K562 (cell line): ENCODE measurements around the gene MRPL54. TPM values are rescaled to one million over a fixed set of nuclear protein-coding genes. Genes with fewer than 3 reads are reported as not detected.

Experiments used
- ARID2 ChIP-seq: fragments of 450-650 bp; IDR thresholded peaks from 2 replicates; pipeline ENCODE4 v1.6.1; 2017; ENCODE audit warnings: antibody characterized with exemption, mild to moderate bottlenecking
- KLF10 ChIP-seq: fragments of 250-450 bp; sonication (Bioruptor Pico); IDR thresholded peaks from 2 replicates; pipeline ENCODE4 v1.6.1; 2021; ENCODE audit warnings: matching md5 sums
- NR1H2 ChIP-seq: sonication (generic); formaldehyde crosslinking; IDR thresholded peaks from 2 replicates; pipeline ENCODE4 v1.4.0; 2020; ENCODE audit warnings: mild to moderate bottlenecking, missing genetic modification reagents
- ZNF589 ChIP-seq: fragments of 200-800 bp; sonication (Bioruptor generic); IDR thresholded peaks from 2 replicates; pipeline ENCODE4 v1.6.1; 2016; ENCODE audit warnings: low read depth, missing genetic modification characterization, missing compliant biosample characterization
- ZNF644 ChIP-seq: fragments of 200-800 bp; sonication (Bioruptor generic); IDR thresholded peaks from 2 replicates; pipeline ENCODE4 v1.6.1; 2016; ENCODE audit warnings: low read depth, missing genetic modification characterization, missing compliant biosample characterization
- ZZZ3 ChIP-seq: fragments of 450-650 bp; IDR thresholded peaks from 2 replicates; pipeline ENCODE4 v1.6.1; 2016; ENCODE audit warnings: antibody characterized with exemption, mild to moderate bottlenecking, moderate library complexity
- polyA plus RNA-seq, 8 experiments: library from polyadenylated mRNA; depleted of rRNA in 4 of 8; stranded (reverse) in 5 of 8; unstranded in 3 of 8; fragments of >200 nt; fragmentation: Nextera tagmentation in 2 of 8; fragmentation: Illumina TruSeq in 1 of 8; extraction: Ambion mirVana in 2 of 8; extraction: Trizol in 1 of 8; gene quantifications; 2 replicates each; pipeline versions ENCODE4 v1.2.1 to v1.2.3, GENCODE V29; 2011 to 2014; ENCODE audit warnings: inconsistent platforms in 1 of 8, missing spikeins in 1 of 8
- total RNA-seq, 7 experiments: library from RNA; depleted of rRNA in 6 of 7; stranded (reverse); fragments of >200 nt in 6 of 7; fragmentation: Illumina TruSeq in 2 of 7; extraction: Trizol in 2 of 7; gene quantifications; 2 replicates each; pipeline versions ENCODE4 v1.2.1 to v1.2.3, GENCODE V29; 2011 to 2021; ENCODE audit warnings: low replicate concordance in 1 of 7
- TF ChIP-seq, protein P1 (sequence below): fragments of 250-450 bp; sonication (Bioruptor Pico); IDR thresholded peaks from 2 replicates; pipeline ENCODE4 v1.4.0; 2020
- TF ChIP-seq, protein P2 (sequence below), 2 experiments: IDR thresholded peaks in 1 of 2; conservative IDR thresholded peaks in 1 of 2; 2 replicates each; pipeline ENCODE4 v1.6.1; 2016; ENCODE audit warnings: low read depth in 2 of 2, mild to moderate bottlenecking in 1 of 2, missing compliant biosample characterization in 1 of 2, missing genetic modification characterization in 1 of 2, moderate library complexity in 1 of 2
- TF ChIP-seq, protein P3 (sequence below): IDR thresholded peaks from 2 replicates; pipeline ENCODE4 v1.6.1; 2012; ENCODE audit warnings: low read depth, low read length, improper control_type of control experiment, borderline replicate concordance
- TF ChIP-seq, protein P4 (sequence below): sonication (generic); formaldehyde crosslinking; IDR thresholded peaks from 2 replicates; pipeline ENCODE4 v1.8.1; 2023; ENCODE audit warnings: mild to moderate bottlenecking, missing genetic modification reagents
- TF ChIP-seq, protein P5 (sequence below): fragments of 450-650 bp; formaldehyde crosslinking; IDR thresholded peaks from 2 replicates; pipeline ENCODE4 v1.4.0; 2020; ENCODE audit warnings: mild to moderate bottlenecking, moderate library complexity

MRPL54 gene
- total and polyA plus RNA-seq, 9 of the 15 experiments (the other 6 are each of a cell fraction or from before 2014, with no cell fraction given): 3.5 to 120 (median 56.9) TPM

DNA sequence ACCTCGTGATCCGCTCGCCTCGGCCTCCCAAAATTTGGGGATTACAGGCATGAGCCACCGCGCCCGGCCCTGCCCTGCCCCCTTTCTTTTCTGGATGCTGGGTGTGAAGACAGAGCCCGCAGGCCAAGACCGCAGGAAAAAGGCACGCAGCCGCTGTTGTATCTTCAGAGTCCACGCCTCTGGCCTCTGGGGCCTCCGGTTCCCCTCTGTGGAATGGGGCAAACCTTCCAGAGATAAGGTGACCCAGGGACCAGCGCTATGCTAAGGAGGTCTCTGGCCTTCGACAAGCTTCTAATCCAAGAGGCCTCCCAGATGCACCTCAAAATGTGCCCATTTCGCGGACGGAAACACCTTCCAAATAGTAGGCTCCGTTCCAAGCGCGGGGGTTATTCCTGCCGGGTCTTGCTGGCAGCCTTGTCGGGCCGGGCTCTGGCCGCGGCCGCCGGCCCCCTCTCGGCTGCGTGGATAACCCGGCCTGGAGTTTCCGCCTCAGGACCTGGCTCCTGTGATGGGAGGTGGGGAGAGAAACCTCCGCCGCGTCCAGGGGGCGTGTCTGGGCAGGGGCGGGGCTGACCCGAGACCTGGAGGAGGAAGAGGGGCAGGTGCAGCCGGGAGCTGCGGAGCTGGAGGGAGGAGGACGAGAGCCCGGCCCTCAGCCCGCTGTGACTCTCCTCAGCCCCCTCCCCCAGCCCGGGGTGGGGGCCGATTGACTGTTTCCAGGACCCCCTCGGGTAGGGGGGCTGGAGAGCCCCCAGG, 41.2 kb upstream of the MRPL54 start (continued):
- TF ChIP-seq, protein P1, sequence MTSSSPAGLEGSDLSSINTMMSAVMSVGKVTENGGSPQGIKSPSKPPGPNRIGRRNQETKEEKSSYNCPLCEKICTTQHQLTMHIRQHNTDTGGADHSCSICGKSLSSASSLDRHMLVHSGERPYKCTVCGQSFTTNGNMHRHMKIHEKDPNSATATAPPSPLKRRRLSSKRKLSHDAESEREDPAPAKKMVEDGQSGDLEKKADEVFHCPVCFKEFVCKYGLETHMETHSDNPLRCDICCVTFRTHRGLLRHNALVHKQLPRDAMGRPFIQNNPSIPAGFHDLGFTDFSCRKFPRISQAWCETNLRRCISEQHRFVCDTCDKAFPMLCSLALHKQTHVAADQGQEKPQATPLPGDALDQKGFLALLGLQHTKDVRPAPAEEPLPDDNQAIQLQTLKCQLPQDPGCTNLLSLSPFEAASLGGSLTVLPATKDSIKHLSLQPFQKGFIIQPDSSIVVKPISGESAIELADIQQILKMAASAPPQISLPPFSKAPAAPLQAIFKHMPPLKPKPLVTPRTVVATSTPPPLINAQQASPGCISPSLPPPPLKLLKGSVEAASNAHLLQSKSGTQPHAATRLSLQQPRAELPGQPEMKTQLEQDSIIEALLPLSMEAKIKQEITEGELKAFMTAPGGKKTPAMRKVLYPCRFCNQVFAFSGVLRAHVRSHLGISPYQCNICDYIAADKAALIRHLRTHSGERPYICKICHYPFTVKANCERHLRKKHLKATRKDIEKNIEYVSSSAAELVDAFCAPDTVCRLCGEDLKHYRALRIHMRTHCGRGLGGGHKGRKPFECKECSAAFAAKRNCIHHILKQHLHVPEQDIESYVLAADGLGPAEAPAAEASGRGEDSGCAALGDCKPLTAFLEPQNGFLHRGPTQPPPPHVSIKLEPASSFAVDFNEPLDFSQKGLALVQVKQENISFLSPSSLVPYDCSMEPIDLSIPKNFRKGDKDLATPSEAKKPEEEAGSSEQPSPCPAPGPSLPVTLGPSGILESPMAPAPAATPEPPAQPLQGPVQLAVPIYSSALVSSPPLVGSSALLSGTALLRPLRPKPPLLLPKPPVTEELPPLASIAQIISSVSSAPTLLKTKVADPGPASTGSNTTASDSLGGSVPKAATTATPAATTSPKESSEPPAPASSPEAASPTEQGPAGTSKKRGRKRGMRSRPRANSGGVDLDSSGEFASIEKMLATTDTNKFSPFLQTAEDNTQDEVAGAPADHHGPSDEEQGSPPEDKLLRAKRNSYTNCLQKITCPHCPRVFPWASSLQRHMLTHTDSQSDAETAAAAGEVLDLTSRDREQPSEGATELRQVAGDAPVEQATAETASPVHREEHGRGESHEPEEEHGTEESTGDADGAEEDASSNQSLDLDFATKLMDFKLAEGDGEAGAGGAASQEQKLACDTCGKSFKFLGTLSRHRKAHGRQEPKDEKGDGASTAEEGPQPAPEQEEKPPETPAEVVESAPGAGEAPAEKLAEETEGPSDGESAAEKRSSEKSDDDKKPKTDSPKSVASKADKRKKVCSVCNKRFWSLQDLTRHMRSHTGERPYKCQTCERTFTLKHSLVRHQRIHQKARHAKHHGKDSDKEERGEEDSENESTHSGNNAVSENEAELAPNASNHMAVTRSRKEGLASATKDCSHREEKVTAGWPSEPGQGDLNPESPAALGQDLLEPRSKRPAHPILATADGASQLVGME (CRISPR knock-in tag): no peak
- TF ChIP-seq, protein P2, sequence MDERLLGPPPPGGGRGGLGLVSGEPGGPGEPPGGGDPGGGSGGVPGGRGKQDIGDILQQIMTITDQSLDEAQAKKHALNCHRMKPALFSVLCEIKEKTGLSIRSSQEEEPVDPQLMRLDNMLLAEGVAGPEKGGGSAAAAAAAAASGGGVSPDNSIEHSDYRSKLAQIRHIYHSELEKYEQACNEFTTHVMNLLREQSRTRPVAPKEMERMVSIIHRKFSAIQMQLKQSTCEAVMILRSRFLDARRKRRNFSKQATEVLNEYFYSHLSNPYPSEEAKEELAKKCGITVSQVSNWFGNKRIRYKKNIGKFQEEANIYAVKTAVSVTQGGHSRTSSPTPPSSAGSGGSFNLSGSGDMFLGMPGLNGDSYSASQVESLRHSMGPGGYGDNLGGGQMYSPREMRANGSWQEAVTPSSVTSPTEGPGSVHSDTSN (CRISPR knock-in tag; IDR thresholded peaks at IDR 0.05; ENCODE audit: low read depth): no peak
- TF ChIP-seq, protein P2 (tag; conservative IDR thresholded peaks at IDR 0.05; ENCODE audit: low read depth): no peak
- TF ChIP-seq, protein P3, sequence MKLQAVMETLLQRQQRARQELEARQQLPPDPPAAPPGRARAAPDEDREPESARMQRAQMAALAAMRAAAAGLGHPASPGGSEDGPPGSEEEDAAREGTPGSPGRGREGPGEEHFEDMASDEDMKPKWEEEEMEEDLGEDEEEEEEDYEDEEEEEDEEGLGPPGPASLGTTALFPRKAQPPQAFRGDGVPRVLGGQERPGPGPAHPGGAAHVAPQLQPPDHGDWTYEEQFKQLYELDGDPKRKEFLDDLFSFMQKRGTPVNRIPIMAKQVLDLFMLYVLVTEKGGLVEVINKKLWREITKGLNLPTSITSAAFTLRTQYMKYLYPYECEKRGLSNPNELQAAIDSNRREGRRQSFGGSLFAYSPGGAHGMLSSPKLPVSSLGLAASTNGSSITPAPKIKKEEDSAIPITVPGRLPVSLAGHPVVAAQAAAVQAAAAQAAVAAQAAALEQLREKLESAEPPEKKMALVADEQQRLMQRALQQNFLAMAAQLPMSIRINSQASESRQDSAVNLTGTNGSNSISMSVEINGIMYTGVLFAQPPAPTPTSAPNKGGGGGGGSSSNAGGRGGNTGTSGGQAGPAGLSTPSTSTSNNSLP: peak; percentile 84; the same call in 1 of the 2 replicates
- TF ChIP-seq, protein P4, sequence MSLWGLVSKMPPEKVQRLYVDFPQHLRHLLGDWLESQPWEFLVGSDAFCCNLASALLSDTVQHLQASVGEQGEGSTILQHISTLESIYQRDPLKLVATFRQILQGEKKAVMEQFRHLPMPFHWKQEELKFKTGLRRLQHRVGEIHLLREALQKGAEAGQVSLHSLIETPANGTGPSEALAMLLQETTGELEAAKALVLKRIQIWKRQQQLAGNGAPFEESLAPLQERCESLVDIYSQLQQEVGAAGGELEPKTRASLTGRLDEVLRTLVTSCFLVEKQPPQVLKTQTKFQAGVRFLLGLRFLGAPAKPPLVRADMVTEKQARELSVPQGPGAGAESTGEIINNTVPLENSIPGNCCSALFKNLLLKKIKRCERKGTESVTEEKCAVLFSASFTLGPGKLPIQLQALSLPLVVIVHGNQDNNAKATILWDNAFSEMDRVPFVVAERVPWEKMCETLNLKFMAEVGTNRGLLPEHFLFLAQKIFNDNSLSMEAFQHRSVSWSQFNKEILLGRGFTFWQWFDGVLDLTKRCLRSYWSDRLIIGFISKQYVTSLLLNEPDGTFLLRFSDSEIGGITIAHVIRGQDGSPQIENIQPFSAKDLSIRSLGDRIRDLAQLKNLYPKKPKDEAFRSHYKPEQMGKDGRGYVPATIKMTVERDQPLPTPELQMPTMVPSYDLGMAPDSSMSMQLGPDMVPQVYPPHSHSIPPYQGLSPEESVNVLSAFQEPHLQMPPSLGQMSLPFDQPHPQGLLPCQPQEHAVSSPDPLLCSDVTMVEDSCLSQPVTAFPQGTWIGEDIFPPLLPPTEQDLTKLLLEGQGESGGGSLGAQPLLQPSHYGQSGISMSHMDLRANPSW: no peak
- TF ChIP-seq ZNF589 (CRISPR knock-in tag): no peak
- no peak for TF ChIP-seq ZNF644 (tag)
- no peak for TF ChIP-seq ZZZ3
- TF ChIP-seq ARID2: no peak
- TF ChIP-seq KLF10 (CRISPR knock-in tag): no peak
- TF ChIP-seq, protein P5, sequence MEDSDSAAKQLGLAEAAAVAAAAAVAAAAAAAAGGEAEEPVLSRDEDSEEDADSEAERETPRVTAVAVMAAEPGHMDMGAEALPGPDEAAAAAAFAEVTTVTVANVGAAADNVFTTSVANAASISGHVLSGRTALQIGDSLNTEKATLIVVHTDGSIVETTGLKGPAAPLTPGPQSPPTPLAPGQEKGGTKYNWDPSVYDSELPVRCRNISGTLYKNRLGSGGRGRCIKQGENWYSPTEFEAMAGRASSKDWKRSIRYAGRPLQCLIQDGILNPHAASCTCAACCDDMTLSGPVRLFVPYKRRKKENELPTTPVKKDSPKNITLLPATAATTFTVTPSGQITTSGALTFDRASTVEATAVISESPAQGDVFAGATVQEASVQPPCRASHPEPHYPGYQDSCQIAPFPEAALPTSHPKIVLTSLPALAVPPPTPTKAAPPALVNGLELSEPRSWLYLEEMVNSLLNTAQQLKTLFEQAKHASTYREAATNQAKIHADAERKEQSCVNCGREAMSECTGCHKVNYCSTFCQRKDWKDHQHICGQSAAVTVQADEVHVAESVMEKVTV (CRISPR knock-in tag): no peak
- TF ChIP-seq NR1H2 (CRISPR knock-in tag): no peak
